ENCODE data around the gene FAM24A.
"Not testable (repeated sequence)": the region's sequence is repeated elsewhere in the genome, so short reads cannot be mapped to it uniquely, and the experiment has no call there.

FAM24A gene

DNA sequence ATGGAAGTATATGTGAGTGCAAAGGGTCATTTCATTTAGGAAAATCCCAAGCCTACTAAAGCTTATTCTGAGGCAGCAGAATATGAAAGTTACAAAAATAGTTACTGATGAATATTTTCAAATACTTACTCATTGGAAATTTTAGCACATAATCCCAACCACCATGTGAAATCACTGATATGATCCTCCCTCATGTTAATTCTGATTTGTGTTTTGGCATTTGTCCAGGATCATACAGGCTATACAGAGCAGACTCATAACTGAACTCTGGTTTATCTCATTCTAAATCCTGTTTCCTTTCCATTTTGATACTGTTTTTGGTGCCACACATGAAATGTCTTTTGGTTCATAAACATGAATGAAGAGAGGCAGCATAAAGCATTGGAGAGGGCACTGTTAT is 27.6 kb upstream of the FAM24A start:
- Mint-ChIP-seq H3K4me1 (peaks cover 19% of the 10 kb centered on the region), H3K27me3 (no peaks in the 10 kb centered on the region), H3K36me3 (no peaks in the 10 kb centered on the region), H3K9me3 (no peaks in the 10 kb centered on the region), H3K27ac (no peak overlapping the region), H3K4me3 (no peak overlapping the region)
- no peak for ATAC-seq (ENCODE audit: low read depth)
- DNase-seq (ENCODE audit: low spot score in 2 of 2): no peak

- Mint-ChIP-seq H3K36me3 (peaks cover 1% of the 10 kb centered on the region), H3K27me3 (no peaks in the 10 kb centered on the region), H3K9me3 (no peaks in the 10 kb centered on the region), H3K4me1 (peaks cover 8% of the 10 kb centered on the region), H3K4me3 (no peak overlapping the region), H3K27ac (no peak overlapping the region)
- DNase-seq (ENCODE audit: low spot score in 2 of 2) (no peak), ATAC-seq (ENCODE audit: low read depth) (no peak)
Observed at GRCh38 chr10:122884166-122884565, 26.2 kb upstream of the FAM24A start.

- no peak overlapping the region for H3K4me3 Mint-ChIP-seq
- H3K9me3 Mint-ChIP-seq: no peaks in the 10 kb centered on the region
- no peaks in the 10 kb centered on the region for H3K36me3 Mint-ChIP-seq
- H3K27ac Mint-ChIP-seq: no peak overlapping the region
- H3K27me3 Mint-ChIP-seq: no peaks in the 10 kb centered on the region
- peaks cover 3% of the 10 kb centered on the region for H3K4me1 Mint-ChIP-seq
- no peak for ATAC-seq (ENCODE audit: low read depth)
- no peak for DNase-seq (ENCODE audit: low spot score in 2 of 2)
Observed at GRCh38 chr10:122894261-122894944, 16.0 kb upstream of the FAM24A start.

- not testable (repeated sequence) for H3K9me3 Mint-ChIP-seq; H3K4me3 Mint-ChIP-seq; H3K4me1 Mint-ChIP-seq; DNase-seq (ENCODE audit: low spot score in 2 of 2); H3K27me3 Mint-ChIP-seq; H3K27ac Mint-ChIP-seq; ATAC-seq (ENCODE audit: low read depth); H3K36me3 Mint-ChIP-seq
Observed at GRCh38 chr10:122903861-122904260, 6.5 kb upstream of the FAM24A start.

- H3K4me3 Mint-ChIP-seq: no peak overlapping the region
- no peak overlapping the region for H3K27ac Mint-ChIP-seq
- no peaks in the 10 kb centered on the region for H3K4me1 Mint-ChIP-seq
- peaks cover 2% of the 10 kb centered on the region for H3K36me3 Mint-ChIP-seq
- H3K9me3 Mint-ChIP-seq: peaks cover 4% of the 10 kb centered on the region
- peaks cover 3% of the 10 kb centered on the region for H3K27me3 Mint-ChIP-seq
- DNase-seq (ENCODE audit: low spot score in 2 of 2) (peak; percentile 7 to 51), ATAC-seq (ENCODE audit: low read depth) (no peak)
Observed at GRCh38 chr10:122911889-122912484, 1.6 kb downstream of the FAM24A start.

- Mint-ChIP-seq H3K36me3 (peaks cover 4% of the 10 kb centered on the region), H3K9me3 (peaks cover 4% of the 10 kb centered on the region), H3K4me1 (no peaks in the 10 kb centered on the region), H3K4me3 (no peak overlapping the region), H3K27me3 (peaks cover 3% of the 10 kb centered on the region), H3K27ac (no peak overlapping the region)
- DNase-seq (ENCODE audit: low spot score in 2 of 2): no peak
- no peak for ATAC-seq (ENCODE audit: low read depth)
Observed at GRCh38 chr10:122915700-122916099, 5.3 kb downstream of the FAM24A start.

GRCh38 chr10:122930140-122930539 is 19.7 kb downstream of the FAM24A start:
- no peaks in the 10 kb centered on the region for H3K4me1 Mint-ChIP-seq
- no peaks in the 10 kb centered on the region for H3K9me3 Mint-ChIP-seq
- no peaks in the 10 kb centered on the region for H3K27me3 Mint-ChIP-seq
- no peak overlapping the region for H3K4me3 Mint-ChIP-seq
- no peak overlapping the region for H3K27ac Mint-ChIP-seq
- DNase-seq (ENCODE audit: low spot score in 2 of 2) (no peak), ATAC-seq (ENCODE audit: low read depth) (no peak)
- H3K36me3 Mint-ChIP-seq: peaks cover 4% of the 10 kb centered on the region

- Mint-ChIP-seq H3K4me3 (no peak overlapping the region), H3K27me3 (no peaks in the 10 kb centered on the region), H3K27ac (no peak overlapping the region), H3K4me1 (no peaks in the 10 kb centered on the region), H3K36me3 (peaks cover 6% of the 10 kb centered on the region), H3K9me3 (no peaks in the 10 kb centered on the region)
- ATAC-seq (ENCODE audit: low read depth): no peak
- no peak for DNase-seq (ENCODE audit: low spot score in 2 of 2)
Observed at GRCh38 chr10:122931088-122931906, 20.9 kb downstream of the FAM24A start.

DNA sequence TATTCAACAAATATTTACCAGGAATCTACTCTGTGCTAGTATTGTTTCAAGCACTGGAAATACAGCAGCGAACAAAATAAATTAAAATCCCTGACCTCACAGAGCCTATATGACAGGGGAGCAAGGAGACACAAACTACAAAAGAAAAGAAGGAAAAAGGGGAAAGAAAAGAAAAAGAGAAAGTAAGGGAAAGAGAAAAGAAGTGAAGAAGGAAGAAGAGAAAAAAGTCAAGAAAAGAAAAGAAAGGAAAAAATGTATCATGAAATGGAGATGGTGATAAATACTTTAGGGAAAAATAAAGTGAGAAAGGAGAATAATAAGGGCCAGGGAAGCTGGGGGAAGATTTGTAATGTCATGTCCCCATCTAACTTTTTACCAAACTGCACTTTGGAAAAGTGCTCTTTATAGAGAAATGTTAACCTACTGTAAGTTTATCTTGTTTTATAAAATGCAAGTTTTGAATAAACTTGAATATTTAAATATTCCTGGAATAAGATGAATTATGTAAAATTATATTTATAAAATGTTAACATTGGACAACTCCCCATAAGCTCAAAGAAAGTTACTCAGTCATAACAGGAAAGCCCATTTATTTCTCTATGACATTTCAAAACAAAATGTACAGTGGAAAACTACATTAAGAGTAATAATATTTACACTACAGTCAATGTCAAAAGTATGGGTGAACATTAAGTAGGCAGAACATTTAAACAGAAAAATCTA is 28.9 kb downstream of the FAM24A start:
- no peak for DNase-seq (ENCODE audit: low spot score in 2 of 2)
- ATAC-seq (ENCODE audit: low read depth): no peak
- Mint-ChIP-seq H3K9me3 (no peaks in the 10 kb centered on the region), H3K27me3 (no peaks in the 10 kb centered on the region), H3K4me1 (peaks cover 7% of the 10 kb centered on the region), H3K36me3 (peaks cover 21% of the 10 kb centered on the region), H3K4me3 (no peak overlapping the region), H3K27ac (no peak overlapping the region)

- DNase-seq (ENCODE audit: low spot score in 2 of 2) (no peak), ATAC-seq (ENCODE audit: low read depth) (no peak)
- Mint-ChIP-seq H3K27ac (no peak overlapping the region), H3K27me3 (no peaks in the 10 kb centered on the region), H3K4me1 (peaks cover 7% of the 10 kb centered on the region), H3K4me3 (no peak overlapping the region), H3K36me3 (peaks cover 21% of the 10 kb centered on the region), H3K9me3 (no peaks in the 10 kb centered on the region)
Observed at GRCh38 chr10:122939856-122940543, 29.6 kb downstream of the FAM24A start.

DNA sequence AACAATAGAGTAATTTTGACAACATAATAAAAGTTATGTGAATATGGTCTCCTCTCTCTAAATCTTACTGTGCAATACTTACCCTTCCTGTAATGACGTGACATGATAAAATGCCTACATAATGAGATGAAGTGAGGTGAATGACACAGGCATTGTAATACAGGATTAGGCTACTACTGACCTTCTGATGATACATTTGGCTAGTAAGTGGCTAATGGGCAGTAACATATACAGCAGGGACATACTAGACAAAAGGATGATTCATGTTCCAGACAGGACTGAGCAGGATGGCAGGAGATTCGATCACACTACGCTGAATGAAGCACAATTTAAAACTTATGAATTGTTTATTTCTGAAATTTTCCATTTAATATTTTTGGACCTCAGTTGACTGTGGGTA is 38.9 kb downstream of the FAM24A start:
- peaks cover 16% of the 10 kb centered on the region for H3K36me3 Mint-ChIP-seq
- no peaks in the 10 kb centered on the region for H3K9me3 Mint-ChIP-seq
- no peak overlapping the region for H3K4me3 Mint-ChIP-seq
- no peak for DNase-seq (ENCODE audit: low spot score in 2 of 2)
- no peaks in the 10 kb centered on the region for H3K27me3 Mint-ChIP-seq
- no peak for ATAC-seq (ENCODE audit: low read depth)
- no peak overlapping the region for H3K27ac Mint-ChIP-seq
- H3K4me1 Mint-ChIP-seq: peaks cover 16% of the 10 kb centered on the region

- Mint-ChIP-seq H3K9me3 (no peaks in the 10 kb centered on the region), H3K36me3 (peaks cover 2% of the 10 kb centered on the region)
Observed at GRCh38 chr10:122953902-122954730, 43.7 kb downstream of the FAM24A start, which contains the start of gene C10orf88. Gene C10orf88 (minus strand): TSS chr10:122954227. CDS start chr10:122954178, 49 bp downstream.

DNA sequence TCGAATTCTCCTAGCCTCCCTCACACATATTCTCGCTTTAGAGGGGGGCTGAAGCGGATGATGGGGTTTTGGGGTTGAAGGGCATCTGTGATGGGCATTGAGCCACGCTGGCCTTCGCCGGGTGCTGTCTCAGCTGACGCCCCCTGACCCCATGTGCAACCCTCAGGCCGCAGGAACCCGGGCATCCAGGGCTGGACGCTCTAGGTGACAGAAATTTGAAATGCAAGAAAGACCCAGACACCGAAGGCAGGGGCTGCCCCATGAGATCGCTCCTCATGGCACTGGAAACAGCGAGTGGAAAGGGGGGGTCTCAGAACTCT is 44.3 kb downstream of the FAM24A start:
- ATAC-seq (ENCODE audit: low read depth) (no peak), DNase-seq (ENCODE audit: low spot score in 2 of 2) (no peak)
- Mint-ChIP-seq H3K4me3 (peak overlapping the region; percentile 90), H3K9me3 (no peaks in the 10 kb centered on the region), H3K36me3 (no peaks in the 10 kb centered on the region), H3K27me3 (no peaks in the 10 kb centered on the region), H3K4me1 (peaks cover 19% of the 10 kb centered on the region), H3K27ac (peak overlapping the region; percentile 35)

More at GRCh38 chr10:122953902-122954730, 43.7 kb downstream of the FAM24A start, which contains the start of gene C10orf88:
- peaks cover 22% of the 10 kb centered on the region for H3K4me1 Mint-ChIP-seq
- peak; percentile 82 to 95 for DNase-seq (ENCODE audit: low spot score in 2 of 2)
- peak within 1 kb of the TSS; percentile 90 for H3K4me3 Mint-ChIP-seq
- ATAC-seq (ENCODE audit: low read depth): peak; percentile 95
- peak within 1 kb of the TSS; percentile 82 for H3K27ac Mint-ChIP-seq
- no peaks in the 10 kb centered on the region for H3K27me3 Mint-ChIP-seq

All from memory B cell (primary cell).